Mucosa of rectum (tissue), 2 donors: Measurements from ENCODE around the gene DET1.
"Not testable (repeated sequence)": the region's sequence is repeated elsewhere in the genome, so short reads cannot be mapped to it uniquely, and the experiment has no call there.

Experiments used
- H3K27ac ChIP-seq, 2 donors: one replicate each; pipeline ENCODE4 v1.7.0; 2013; ENCODE audit warnings: inconsistent platforms in 2 of 2, low read depth in 2 of 2, low read length in 2 of 2
- H3K27me3 ChIP-seq, 2 donors: one replicate each; pipeline ENCODE4 v1.7.0; 2013; ENCODE audit warnings: low read length in 2 of 2; ENCODE audit not compliant: control insufficient read depth in 2 of 2, insufficient read depth in 2 of 2
- H3K36me3 ChIP-seq, 2 donors: one replicate each; pipeline ENCODE4 v1.7.0; 2013; ENCODE audit warnings: low read length in 2 of 2; ENCODE audit not compliant: control insufficient read depth in 2 of 2, insufficient read depth in 2 of 2
- H3K4me1 ChIP-seq, 2 donors: one replicate each; pipeline ENCODE4 v1.7.0; 2013; ENCODE audit warnings: low read length in 2 of 2, mild to moderate bottlenecking in 1 of 2; ENCODE audit not compliant: control insufficient read depth in 2 of 2, insufficient read depth in 2 of 2
- H3K4me3 ChIP-seq, 2 donors: one replicate each; pipeline ENCODE4 v1.7.0; 2013; ENCODE audit warnings: low read length in 2 of 2
- H3K9ac ChIP-seq, 2 donors: one replicate each; pipeline ENCODE4 v1.7.0; 2013; ENCODE audit warnings: low read length in 2 of 2, low read depth in 1 of 2, mild to moderate bottlenecking in 1 of 2
- H3K9me3 ChIP-seq, 2 donors: one replicate each; pipeline ENCODE4 v1.7.0; 2013; ENCODE audit warnings: low read length in 2 of 2; ENCODE audit not compliant: control insufficient read depth in 2 of 2
- donor health status: healthy.
- donor health status: Normal muscosa, but diverticular disease.

DET1 gene

DNA sequence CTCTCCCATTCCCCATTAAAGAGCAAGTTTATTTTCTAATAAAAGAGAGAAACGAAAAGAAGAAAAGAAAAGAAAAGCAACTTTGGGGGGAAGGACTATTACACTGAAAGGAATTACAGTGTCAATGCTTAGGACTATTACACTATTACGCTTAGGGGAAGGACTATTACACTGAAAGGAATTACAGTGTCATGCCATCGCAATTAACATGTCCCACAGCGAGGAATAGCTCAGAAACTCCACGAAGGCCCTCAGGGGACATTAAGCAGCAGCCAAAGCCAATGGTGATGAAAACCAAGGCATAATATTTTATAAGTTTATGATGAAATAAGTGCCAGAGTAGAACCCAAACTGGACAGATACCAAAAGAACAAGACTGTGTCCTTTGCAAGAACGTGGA is 22.1 kb upstream of the DET1 start:
- H3K27me3 ChIP-seq: peaks cover 0 to 5% of the 10 kb centered on the region in 2 donors
- no peak overlapping the region for H3K9ac ChIP-seq
- no peak overlapping the region for H3K4me3 ChIP-seq
- no peaks in the 10 kb centered on the region for H3K9me3 ChIP-seq
- H3K4me1 ChIP-seq: no peaks in the 10 kb centered on the region
- H3K36me3 ChIP-seq: no peaks in the 10 kb centered on the region
- no peak overlapping the region for H3K27ac ChIP-seq

DNA sequence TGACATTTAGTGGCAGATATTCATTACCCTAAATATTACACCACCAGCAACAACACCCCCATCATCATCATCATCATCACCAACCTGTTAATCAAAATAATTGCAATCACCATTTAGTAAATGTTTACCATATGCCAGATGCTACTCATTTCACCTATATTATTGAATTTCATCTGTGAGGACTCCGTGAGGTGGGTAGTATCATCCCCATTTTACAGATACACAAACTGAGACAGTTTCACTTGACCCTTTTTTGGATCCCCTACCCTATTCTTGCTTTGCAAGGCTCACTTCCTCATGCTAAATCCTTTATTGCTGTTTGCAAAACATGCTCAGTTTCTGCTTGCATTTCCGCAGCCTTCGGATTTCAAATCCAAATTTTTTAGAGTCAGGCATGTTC is 18.3 kb upstream of the DET1 start:
- Histone ChIP-seq H3K4me1 (no peaks in the 10 kb centered on the region), H3K36me3 (no peaks in the 10 kb centered on the region), H3K9ac (no peak overlapping the region), H3K27me3 (no peaks in the 10 kb centered on the region), H3K9me3 (no peaks in the 10 kb centered on the region), H3K4me3 (no peak overlapping the region), H3K27ac (no peak overlapping the region)

DNA sequence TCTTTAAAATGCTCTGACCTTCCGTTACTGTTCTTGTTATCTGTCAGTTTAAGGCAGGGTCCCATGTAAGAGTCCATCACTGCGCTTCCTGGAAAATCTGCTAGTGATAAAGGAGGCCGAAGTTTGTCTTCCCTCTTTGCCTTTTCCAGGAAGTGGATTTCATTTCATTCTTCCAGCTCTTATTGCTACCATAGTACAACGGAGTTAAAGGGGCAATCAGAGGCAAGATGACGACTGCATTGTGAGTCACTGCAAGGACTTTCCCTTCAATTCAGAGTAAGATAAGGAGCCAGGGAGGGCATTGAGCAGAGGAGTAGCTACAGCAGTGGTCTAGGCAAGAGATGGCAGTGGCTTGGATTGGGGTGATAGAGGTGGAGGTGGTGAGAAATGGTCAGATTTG is 17.2 kb upstream of the DET1 start:
- no peaks in the 10 kb centered on the region for H3K9me3 ChIP-seq
- no peaks in the 10 kb centered on the region for H3K27me3 ChIP-seq
- H3K4me1 ChIP-seq: no peaks in the 10 kb centered on the region
- H3K4me3 ChIP-seq: no peak overlapping the region
- H3K9ac ChIP-seq: no peak overlapping the region
- H3K27ac ChIP-seq: no peak overlapping the region
- no peaks in the 10 kb centered on the region for H3K36me3 ChIP-seq

DNA sequence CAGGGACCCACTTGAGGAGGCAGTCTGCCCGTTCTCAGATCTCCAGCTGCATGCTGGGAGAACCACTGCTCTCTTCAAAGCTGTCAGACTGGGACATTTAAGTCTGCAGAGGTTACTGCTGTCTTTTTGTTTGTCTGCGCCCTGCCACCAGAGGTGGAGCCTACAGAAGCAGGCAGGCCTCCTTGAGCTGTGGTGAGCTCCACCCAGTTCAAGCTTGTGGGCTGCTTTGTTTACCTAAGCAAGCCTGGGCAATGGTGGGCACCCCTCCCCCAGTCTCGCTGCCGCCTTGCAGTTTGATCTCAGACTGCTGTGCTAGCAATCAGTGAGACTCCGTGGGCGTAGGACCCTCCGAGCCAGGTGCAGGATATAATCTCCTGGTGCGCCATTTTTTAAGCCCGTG is 13.1 kb upstream of the DET1 start:
- not testable (repeated sequence) for H3K36me3 ChIP-seq, H3K4me1 ChIP-seq, H3K9me3 ChIP-seq, H3K27ac ChIP-seq, H3K9ac ChIP-seq, H3K4me3 ChIP-seq, H3K27me3 ChIP-seq

- H3K4me3 ChIP-seq, H3K27ac ChIP-seq, H3K27me3 ChIP-seq, H3K4me1 ChIP-seq, H3K9ac ChIP-seq, H3K36me3 ChIP-seq, H3K9me3 ChIP-seq: not testable (repeated sequence)
Measured at GRCh38 chr15:88558026-88558425, 11.5 kb upstream of the DET1 start.

- H3K9ac ChIP-seq, H3K27ac ChIP-seq, H3K4me1 ChIP-seq, H3K27me3 ChIP-seq, H3K36me3 ChIP-seq, H3K9me3 ChIP-seq, H3K4me3 ChIP-seq: not testable (repeated sequence)
Measured at GRCh38 chr15:88548009-88548408, 1.5 kb upstream of the DET1 start.

GRCh38 chr15:88545578-88546247 is 768 bp downstream of the DET1 start:
- H3K4me1 ChIP-seq, H3K9me3 ChIP-seq, H3K36me3 ChIP-seq, H3K27me3 ChIP-seq: not testable (repeated sequence)
- Histone ChIP-seq H3K4me3 (peak overlapping the region; percentile 86 to 87), H3K9ac (peak overlapping the region; percentile 29 to 74), H3K27ac (peak overlapping the region; percentile 75 to 84)

DNA sequence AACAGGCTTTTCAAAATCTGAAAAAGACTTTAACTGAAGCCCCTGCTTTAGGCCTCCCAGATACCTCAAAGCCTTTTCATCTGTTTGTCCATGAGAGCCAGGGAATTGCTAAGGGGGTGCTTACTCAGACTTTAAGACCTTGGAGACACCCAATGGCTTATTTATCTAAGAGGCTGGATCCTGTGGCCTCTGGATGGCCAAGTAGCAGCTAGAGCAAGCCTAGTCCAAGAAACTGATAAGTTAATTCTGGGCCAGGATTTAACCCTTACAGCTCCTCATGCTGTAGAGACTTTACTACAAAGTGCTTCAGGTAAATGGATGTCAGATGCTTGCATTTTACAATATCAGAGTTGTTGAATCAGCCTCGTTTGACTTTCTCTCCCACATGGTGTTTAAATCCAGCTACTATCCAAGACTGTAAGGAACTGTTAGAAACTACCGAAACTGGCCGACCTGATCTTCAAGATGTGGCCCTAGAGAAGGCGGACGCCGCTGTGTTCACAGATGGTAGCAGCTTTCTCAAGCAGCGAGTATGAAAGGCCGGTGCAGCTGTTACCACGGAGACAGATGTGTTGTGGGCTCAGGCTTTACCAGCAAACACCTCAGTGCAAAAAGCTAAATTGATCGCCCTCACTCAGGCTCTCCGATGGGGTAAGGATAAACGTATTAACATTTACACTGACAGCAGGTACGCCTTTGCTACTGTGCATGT is 3.3 kb downstream of the DET1 start:
- Histone ChIP-seq H3K9me3 (no peaks in the 10 kb centered on the region), H3K36me3 (no peaks in the 10 kb centered on the region), H3K27ac (peak overlapping the region in 1 of 2 donors; percentile 27), H3K9ac (no peak overlapping the region), H3K27me3 (no peaks in the 10 kb centered on the region), H3K4me1 (peaks cover 0 to 5% of the 10 kb centered on the region in 2 donors), H3K4me3 (no peak overlapping the region)

DNA sequence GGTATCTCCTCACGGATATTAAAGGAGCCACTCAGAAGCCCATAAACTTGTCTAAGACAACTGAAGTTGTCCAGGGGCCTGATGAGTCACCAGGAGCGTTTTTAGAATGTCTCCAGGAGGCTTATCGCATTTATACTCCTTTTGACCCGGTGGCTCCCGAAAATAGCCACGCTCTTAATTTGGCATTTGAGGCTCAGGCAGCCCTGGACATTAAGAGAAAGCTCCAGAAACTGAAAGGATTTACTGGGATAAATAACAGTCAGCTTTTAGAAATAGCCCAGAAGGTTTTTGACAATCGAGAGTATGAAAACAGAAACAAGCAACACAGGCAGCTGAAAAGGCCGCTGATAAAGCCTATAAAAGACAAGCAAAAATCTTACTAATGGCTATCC is 4.1 kb downstream of the DET1 start:
- H3K36me3 ChIP-seq: no peaks in the 10 kb centered on the region
- no peak overlapping the region for H3K9ac ChIP-seq
- H3K4me1 ChIP-seq: peaks cover 0 to 5% of the 10 kb centered on the region in 2 donors
- no peaks in the 10 kb centered on the region for H3K27me3 ChIP-seq
- H3K4me3 ChIP-seq: no peak overlapping the region
- peak overlapping the region; percentile 15 to 27 for H3K27ac ChIP-seq
- H3K9me3 ChIP-seq: no peaks in the 10 kb centered on the region

- Histone ChIP-seq H3K9me3 (no peaks in the 10 kb centered on the region), H3K36me3 (no peaks in the 10 kb centered on the region), H3K4me3 (no peak overlapping the region), H3K4me1 (peaks cover 0 to 3% of the 10 kb centered on the region in 2 donors), H3K9ac (no peak overlapping the region), H3K27me3 (no peaks in the 10 kb centered on the region), H3K27ac (no peak overlapping the region)
Measured at GRCh38 chr15:88541709-88542341, 4.7 kb downstream of the DET1 start.
